GM21367 (cell line): ENCODE data around the gene LIN37.
"Not testable (repeated sequence)": the region's sequence is repeated elsewhere in the genome, so short reads cannot be mapped to it uniquely, and the experiment has no call there.

Source experiments
- ATAC-seq: cut with Tn5 transposase; IDR thresholded peaks from one replicate; pipeline ENCODE4 v1.9.1; 2021; ENCODE audit not compliant: unreplicated experiment

The LIN37 gene

GRCh38 chr19:35787227-35787799 lies 38.9 kb downstream of the LIN37 start:
- ATAC-seq = no peak

DNA sequence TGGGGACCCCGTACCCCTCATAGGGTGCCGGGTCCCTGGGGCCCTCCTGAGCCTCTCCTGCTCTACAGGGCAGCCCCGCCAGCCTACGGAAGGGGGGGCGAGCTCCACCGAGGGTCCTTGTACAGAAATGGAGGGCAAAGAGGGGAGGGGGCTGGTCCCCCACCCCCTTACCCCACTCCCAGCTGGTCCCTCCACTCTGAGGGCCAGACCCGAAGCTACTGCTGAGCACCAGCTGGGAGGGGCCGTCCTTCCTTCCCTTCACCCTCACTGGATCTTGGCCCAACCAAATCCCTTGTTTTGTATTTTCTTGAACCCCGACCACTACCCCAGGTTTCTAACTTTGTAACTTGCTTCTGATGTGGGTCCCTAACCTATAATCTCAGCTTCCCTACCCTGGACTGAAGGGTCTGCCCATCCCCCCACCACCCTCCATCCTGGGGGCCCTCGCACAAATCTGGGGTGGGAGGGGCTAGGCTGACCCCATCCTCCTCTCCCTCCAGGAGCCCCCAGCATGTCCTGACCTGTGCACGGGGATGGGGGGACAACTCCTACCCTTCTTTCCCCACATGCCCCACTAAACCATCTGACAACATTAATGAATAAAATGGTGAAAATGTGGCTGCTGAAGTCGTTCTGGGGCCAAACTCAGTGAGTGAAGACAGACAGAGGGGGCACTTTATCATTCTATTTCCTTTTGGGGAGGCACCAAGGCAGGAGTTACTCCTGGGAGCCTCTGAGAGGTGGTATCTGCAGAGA lies 40.0 kb downstream of the LIN37 start:
- no peak for ATAC-seq

- ATAC-seq = no peak
Measured at GRCh38 chr19:35789195-35789977, 41.0 kb downstream of the LIN37 start.

DNA sequence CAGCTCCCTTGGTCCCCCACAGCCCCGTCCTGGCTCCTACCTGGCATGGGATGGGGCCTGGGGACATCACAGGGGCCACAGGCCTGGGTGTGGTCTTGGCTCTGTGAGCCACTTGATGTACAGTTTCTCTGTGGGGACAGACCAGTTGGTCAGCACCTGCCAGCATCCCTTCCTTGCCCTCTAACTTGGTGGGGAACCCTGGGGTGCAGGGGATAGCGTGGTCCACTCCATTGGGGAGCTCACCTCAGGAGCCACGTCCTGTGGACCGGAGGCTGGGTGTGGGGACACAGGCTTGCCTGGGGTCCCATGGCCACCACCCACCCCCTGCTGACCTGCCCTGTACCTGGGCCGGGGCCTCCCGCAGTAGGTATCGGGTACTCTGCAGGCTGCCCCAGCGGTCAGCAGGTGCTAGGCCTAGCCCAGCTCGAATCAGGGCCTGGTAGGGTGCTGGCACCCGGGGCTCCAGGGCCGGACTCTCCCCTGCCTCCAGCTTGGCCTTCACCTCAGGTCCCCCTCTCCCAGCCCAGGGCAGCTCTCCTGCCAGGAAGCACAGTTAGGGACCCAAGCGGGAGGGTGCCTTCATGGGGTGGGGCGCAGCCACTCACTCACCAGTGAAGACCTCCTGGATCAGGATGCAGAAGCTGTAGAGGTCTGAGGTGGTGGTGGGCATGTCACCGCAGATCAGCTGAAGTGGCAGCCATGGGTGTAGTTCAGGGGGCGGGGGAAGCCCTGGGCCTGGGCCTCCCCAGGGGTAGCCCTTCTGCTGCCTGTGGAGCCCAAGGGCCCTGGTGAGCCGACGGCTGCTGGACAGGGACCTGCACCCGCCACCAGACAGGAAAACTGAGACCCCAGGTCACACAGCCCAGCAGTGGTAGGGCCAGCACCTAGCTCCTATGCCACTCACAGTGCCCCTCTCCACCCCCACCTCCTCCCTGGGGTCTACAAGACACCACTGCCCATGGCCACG lies 41.9 kb downstream of the LIN37 start:
- ATAC-seq = no peak

GRCh38 chr19:35790981-35791813 lies 42.8 kb downstream of the LIN37 start:
- ATAC-seq = no peak

GRCh38 chr19:35791814-35792279 lies 43.5 kb downstream of the LIN37 start:
- no peak for ATAC-seq

DNA sequence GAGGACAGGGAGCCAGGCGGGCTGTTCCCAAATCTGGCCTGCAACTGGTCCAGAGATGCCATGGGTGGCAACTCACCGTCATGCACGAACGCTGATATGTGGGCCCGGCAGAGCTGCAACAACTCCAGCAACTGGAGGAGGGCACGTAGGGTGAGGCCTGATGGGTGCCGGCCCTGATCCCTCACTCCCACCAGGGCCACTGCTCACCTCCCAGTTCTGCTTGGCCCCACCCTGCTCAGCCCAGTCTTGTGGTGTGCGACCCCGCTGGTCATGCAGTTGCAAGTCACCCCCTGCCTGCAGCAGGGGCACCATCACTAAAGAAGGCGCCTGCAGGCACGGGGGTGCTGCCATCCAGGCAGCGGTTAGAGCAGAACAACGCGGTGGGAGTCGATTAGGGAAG lies 43.9 kb downstream of the LIN37 start:
- ATAC-seq = no peak

DNA sequence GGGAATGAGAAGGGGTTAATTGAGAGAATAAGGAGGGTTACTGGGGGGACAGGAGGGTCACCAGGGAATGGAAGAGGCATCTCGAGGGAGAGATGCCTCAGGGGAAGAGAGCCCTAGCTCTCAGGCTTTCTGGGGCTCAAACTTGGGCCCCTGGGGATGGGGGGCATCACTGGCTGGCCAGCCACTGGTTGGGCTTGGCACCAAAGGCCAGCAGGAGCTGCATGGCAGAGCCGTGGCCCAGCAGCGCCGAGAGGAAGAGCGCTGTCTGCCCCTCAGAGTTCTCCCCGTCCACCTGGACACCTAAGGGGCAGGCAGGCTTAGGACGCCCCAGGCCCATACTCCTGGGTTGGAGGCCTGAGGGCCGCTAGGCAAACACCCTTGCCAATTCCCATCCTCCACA lies 44.5 kb downstream of the LIN37 start:
- no peak for ATAC-seq

DNA sequence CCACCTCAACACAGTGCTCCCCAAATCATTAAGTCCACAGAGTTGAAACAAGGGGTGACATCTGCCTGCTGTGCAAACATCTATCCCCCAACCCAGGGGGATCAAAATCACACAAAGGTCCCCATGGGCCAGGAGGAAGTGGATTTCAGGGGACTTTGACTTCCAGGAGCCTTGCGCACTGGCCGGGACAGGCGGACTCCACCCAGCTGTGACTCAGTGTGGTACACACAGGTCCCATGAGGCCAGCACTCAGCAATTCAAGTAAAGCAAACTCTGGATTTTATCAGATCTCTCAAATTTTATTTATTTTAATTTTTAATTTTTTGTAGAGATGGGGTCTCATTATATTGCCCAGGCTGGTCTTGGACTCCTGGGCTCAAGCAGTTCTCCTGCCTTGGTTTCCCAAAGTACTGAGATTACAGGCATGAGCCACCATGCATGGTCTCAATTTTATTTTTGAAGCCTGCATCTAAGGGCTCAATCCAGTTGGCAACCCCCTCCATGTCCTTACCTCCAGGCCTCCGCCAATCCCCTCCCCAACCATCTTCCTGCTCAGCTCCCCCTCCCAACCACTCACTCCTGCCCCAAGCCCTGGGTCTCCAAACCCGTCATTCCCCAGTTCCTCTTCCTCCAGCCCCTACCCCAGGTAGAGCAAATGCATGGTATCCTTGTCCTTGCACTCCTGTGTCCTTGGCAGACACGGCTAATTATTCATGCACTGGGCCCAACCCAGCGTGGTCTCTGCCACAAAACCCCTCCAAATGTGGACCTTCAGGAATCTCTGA lies 45.2 kb downstream of the LIN37 start:
- no peak for ATAC-seq

DNA sequence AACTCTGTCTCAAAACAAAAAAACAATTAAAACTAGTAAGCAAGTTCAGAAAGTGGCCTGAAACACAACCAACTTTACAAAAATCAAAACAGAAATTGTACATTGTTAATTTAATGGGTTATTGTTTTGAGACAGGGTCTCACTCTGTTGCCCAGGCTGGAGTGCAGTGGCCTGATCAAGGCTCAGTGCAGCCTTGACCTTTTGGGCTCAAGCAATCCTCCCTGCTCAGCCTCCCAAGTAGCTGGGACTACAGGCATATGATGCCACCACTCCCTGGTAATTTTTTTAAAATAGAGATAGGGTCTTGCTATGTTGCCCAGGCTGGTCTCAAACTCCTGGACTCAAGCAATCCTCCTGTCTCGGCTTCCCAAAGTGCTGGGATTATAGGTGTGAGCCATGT lies 47.2 kb downstream of the LIN37 start:
- ATAC-seq = not testable (repeated sequence)

DNA sequence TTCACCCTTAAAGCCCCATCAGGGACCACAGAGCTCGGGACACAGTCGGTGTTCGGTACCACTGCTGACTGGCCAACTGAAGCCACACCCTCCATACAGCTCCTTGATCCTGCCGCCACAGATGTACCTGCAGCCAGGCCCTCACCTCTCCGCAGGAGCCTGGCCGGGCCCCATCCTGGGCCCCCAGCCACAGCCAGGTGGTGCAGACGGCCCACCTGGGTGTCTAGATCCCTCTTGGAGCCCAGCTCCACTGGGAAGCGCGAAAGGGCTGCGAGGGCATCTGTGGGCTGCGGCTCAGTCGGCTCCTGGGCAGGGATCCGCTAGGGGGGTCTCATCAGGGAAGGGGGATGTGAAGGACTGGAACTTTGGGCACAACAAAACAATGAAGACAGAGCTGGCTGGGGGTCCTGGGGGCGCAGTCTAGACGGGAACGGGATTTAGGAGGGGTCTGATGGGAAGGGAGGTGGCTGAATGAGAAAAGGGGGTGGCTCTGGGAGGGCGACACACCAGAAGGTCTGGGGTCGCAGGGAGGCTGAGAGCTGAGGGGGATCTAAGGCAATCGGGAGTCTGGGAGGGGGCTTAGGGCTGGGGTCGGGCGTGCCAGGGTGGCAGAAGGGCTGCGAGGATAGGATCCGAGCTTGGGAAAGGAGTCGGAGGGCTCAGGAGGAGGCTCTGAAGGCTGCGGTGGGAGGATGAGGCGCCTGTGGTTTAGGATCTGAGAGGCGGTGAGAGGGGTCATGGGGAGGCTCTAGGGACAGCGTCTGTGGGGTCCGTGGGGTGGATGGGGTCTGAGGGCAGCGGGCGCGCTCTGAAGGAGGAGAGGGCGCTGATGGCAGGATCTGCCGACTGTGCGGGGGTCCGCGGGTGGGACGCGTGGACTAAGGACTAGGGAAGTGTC lies 48.5 kb downstream of the LIN37 start:
- ATAC-seq = no peak

GRCh38 chr19:35797663-35798062 lies 49.3 kb downstream of the LIN37 start:
- ATAC-seq = no peak

- no peak for ATAC-seq
Measured at GRCh38 chr19:35801828-35802227, 53.5 kb downstream of the LIN37 start.
